ENCODE measurements around the gene RPS16. TPM values are rescaled to one million over a fixed set of nuclear protein-coding genes. Genes with fewer than 3 reads are reported as not detected.

RPS16 gene
- total and polyA plus RNA-seq, 2 of the 13 experiments (the other 11 are each of a cell fraction or from before 2014, with no cell fraction given) = 488 to 2,583 TPM

GRCh38 chr19:39390751-39391437 lies 44.9 kb downstream of the RPS16 start, which contains the start of the genes MED29 and PAF1 (continued):
- TF ChIP-seq HBP1 (CRISPR knock-in tag; IDR thresholded peaks at IDR 0.05; ENCODE audit: low read depth) (no peak; the same call in 1 of the 2 replicates), TCF7 (IDR thresholded peaks at IDR 0.05; ENCODE audit: low read depth) (no peak), ZKSCAN5 (CRISPR knock-in tag; IDR thresholded peaks at IDR 0.05) (no peak), AGO1 (IDR thresholded peaks at IDR 0.05; ENCODE audit: low read depth, low read length, poor library complexity, severe bottlenecking) (peak; percentile 31), ZNF672 (CRISPR knock-in tag; IDR thresholded peaks at IDR 0.05) (no peak), SIX1 (CRISPR knock-in tag; IDR thresholded peaks at IDR 0.05; ENCODE audit: borderline replicate concordance) (no peak; the same call in 1 of the 2 replicates), ZNF207 (IDR thresholded peaks at IDR 0.05; ENCODE audit: borderline replicate concordance) (no peak), ARNT (IDR thresholded peaks at IDR 0.05) (no peak), ZNF737 (CRISPR knock-in tag; IDR thresholded peaks at IDR 0.05; ENCODE audit: borderline replicate concordance) (no peak), ZNF724P (CRISPR knock-in tag; IDR thresholded peaks at IDR 0.05; ENCODE audit: borderline replicate concordance) (peak; percentile 62; the same call in 1 of the 2 replicates), MATR3 (CRISPR knock-in tag; IDR thresholded peaks at IDR 0.05) (no peak), ZNF556 (CRISPR knock-in tag; IDR thresholded peaks at IDR 0.05; ENCODE audit: borderline replicate concordance) (no peak; the same call in 1 of the 2 replicates), RXRB (CRISPR knock-in tag; IDR thresholded peaks at IDR 0.05; ENCODE audit: borderline replicate concordance) (0 out of 2 replicates have a peak, but pooled peaks have one; percentile 24), SMAD1 (CRISPR knock-in tag; IDR thresholded peaks at IDR 0.05; ENCODE audit: borderline replicate concordance, low read depth) (no peak; the same call in 1 of the 2 replicates), SETDB1 (CRISPR knock-in tag; IDR thresholded peaks at IDR 0.05; ENCODE audit: borderline replicate concordance) (no peak), GMEB1 (CRISPR knock-in tag; IDR thresholded peaks at IDR 0.05; ENCODE audit: borderline replicate concordance) (peak; percentile 94), ISX (CRISPR knock-in tag; conservative IDR thresholded peaks at IDR 0.05) (no peak), ZNF12 (CRISPR knock-in tag; IDR thresholded peaks at IDR 0.05) (no peak), BCL6 (CRISPR knock-in tag; IDR thresholded peaks at IDR 0.05) (peak; percentile 13; the same call in 1 of the 2 replicates), FOXK1 (CRISPR knock-in tag; IDR thresholded peaks at IDR 0.05; ENCODE audit: borderline replicate concordance, low read depth) (peak; percentile 76), RARA (CRISPR knock-in tag; IDR thresholded peaks at IDR 0.05) (no peak), ARNTL (CRISPR knock-in tag; IDR thresholded peaks at IDR 0.05) (no peak; the same call in 1 of the 2 replicates), ZNF224 (CRISPR knock-in tag; IDR thresholded peaks at IDR 0.05) (no peak), ZNF720 (CRISPR knock-in tag; IDR thresholded peaks at IDR 0.05) (no peak), TFAP4 (IDR thresholded peaks at IDR 0.05; ENCODE audit: borderline replicate concordance, low read depth) (no peak), ZNF430 (CRISPR knock-in tag; IDR thresholded peaks at IDR 0.05) (peak; percentile 66; the same call in 1 of the 2 replicates), ZNF792 (CRISPR knock-in tag; IDR thresholded peaks at IDR 0.05) (no peak)

Measured in HepG2 (cell line).